NCI-H345 (cell line): ENCODE data around the gene APOL4.
A peak's percentile ranks its signal among the peaks of the same experiment; 100 is the strongest.
"Not testable (repeated sequence)": the region's sequence is repeated elsewhere in the genome, so short reads cannot be mapped to it uniquely, and the experiment has no call there.

Source experiments
- DNase-seq: peaks from one replicate; lab custom pipeline; 2025; lab: John Stamatoyannopoulos, UW

Gene APOL4

GRCh38 chr22:36231051-36231450, 29.4 kb upstream of the APOL4 start:
- DNase-seq: not testable (repeated sequence)

GRCh38 chr22:36229649-36230048, 28.0 kb upstream of the APOL4 start:
- DNase-seq: not testable (repeated sequence)

GRCh38 chr22:36228944-36229343, 27.3 kb upstream of the APOL4 start:
- DNase-seq: no peak

GRCh38 chr22:36228369-36228768, 26.8 kb upstream of the APOL4 start:
- DNase-seq: not testable (repeated sequence)

- no peak for DNase-seq
These were observed 26.2 kb upstream of the APOL4 start for GRCh38 chr22:36227806-36228205.

GRCh38 chr22:36227396-36227795, 25.8 kb upstream of the APOL4 start:
- no peak for DNase-seq

- DNase-seq: no peak
These were observed 24.6 kb upstream of the APOL4 start for GRCh38 chr22:36226189-36226588.

- DNase-seq: no peak
These were observed 23.8 kb upstream of the APOL4 start for GRCh38 chr22:36225333-36225922.

GRCh38 chr22:36224245-36224644, 22.6 kb upstream of the APOL4 start:
- no peak for DNase-seq

- DNase-seq: no peak
These were observed 21.9 kb upstream of the APOL4 start for GRCh38 chr22:36223504-36223903.

- DNase-seq: no peak
These were observed 21.4 kb upstream of the APOL4 start for GRCh38 chr22:36222887-36223450.

GRCh38 chr22:36221799-36222751, 20.5 kb upstream of the APOL4 start:
- peak; percentile 49 for DNase-seq

- peak; percentile 75 for DNase-seq
These were observed 18.9 kb upstream of the APOL4 start for GRCh38 chr22:36220451-36220921.

- no peak for DNase-seq
These were observed 17.1 kb upstream of the APOL4 start for GRCh38 chr22:36218648-36219193.

- DNase-seq: no peak
These were observed 14.4 kb upstream of the APOL4 start for GRCh38 chr22:36215981-36216380.

GRCh38 chr22:36213586-36213985, 12.0 kb upstream of the APOL4 start:
- DNase-seq: no peak

GRCh38 chr22:36212901-36213300, 11.3 kb upstream of the APOL4 start:
- DNase-seq: no peak

- peak; percentile 39 for DNase-seq
These were observed 9.7 kb upstream of the APOL4 start for GRCh38 chr22:36211237-36211861.

GRCh38 chr22:36210224-36210623, 8.6 kb upstream of the APOL4 start:
- DNase-seq: no peak

GRCh38 chr22:36209488-36209908, 7.9 kb upstream of the APOL4 start:
- not testable (repeated sequence) for DNase-seq

GRCh38 chr22:36208914-36209313, 7.3 kb upstream of the APOL4 start:
- DNase-seq: no peak

- DNase-seq: no peak
These were observed 6.7 kb upstream of the APOL4 start for GRCh38 chr22:36208162-36208765.
